Hematopoietic multipotent progenitor cell (in vitro differentiated cells): ENCODE data around the gene TNIP1. TPM values are rescaled to one million over a fixed set of nuclear protein-coding genes. Genes with fewer than 3 reads are reported as not detected.

Source experiments
- DNase-seq, 3 donors: peaks; one replicate each; pipeline ENCODE4 v3.0.0-alpha.2; 2011 to 2015; ENCODE audit warnings: low read depth in 2 of 3, low spot score in 2 of 3
- total RNA-seq: library from RNA; depleted of rRNA; stranded (reverse); fragments of >200 nt; gene quantifications from one replicate; pipeline ENCODE4 v1.2.3, GENCODE V29; 2012

TNIP1 gene
- total RNA-seq, 1 donor, result 123 TPM

DNA sequence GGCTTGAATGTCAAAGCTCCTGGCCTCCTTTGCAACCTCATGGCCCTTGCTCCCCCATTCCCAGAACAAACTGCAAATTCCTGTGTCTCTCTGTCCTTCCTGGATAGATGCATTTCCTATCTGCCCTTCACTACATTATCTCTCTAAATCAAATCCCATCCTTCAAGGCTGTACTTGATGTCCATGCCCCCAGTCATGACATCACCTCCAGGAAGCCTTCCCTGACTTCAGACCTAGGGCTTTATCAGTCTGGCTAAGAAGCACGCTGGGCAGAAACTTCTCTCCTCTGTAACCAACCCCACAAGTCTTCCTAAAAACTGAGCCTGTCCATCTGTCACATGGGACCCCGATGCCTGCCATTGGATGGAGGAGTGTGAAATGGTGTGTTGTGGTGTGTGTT, 25.7 kb upstream of the TNIP1 start:
- DNase-seq, result no peak

DNA sequence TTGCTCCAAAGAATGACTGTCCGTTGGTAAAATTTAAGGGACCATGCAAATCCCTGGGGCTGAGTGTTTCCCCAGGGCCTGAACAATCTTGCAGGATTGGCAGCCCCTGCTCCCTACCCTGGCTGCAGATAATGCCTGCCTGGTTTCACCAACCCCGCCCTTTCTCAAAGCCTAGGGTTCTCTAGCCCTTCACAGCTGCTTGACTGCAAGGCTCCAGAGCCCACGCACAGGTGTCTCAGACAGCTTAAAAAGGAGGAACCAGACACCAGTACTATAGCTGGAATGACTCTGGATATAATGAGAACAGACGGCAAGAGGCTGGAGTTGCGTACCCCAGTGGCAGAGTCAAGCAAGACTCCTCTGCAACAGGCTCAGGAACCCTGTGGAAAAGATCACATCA, 25.2 kb upstream of the TNIP1 start:
- DNase-seq, result no peak

- no peak for DNase-seq
These were observed 24.7 kb upstream of the TNIP1 start for GRCh38 chr5:151105561-151105960.

GRCh38 chr5:151104795-151105194, 24.0 kb upstream of the TNIP1 start:
- no peak for DNase-seq

- DNase-seq, result no peak
These were observed 20.9 kb upstream of the TNIP1 start for GRCh38 chr5:151101746-151102145.

DNA sequence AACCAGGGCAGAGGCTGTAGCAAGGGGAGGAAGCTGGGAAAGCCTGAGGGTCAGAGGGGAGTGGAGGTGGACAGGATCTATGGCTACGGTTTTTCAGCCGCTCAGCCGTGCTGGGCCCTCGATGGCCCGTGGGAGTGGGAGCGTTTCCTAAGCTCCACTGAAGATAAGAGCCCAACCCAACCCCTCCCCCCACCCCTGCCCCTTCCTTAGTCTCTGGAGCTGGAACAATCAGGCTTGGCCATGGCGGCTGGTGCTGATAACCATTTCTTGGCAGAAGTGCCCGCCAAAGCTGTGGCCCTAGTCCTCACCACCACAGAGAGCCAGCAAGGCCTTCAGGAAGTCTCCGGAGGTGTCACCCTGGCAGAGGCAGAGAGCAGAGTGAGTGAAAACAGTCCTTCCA, 20.3 kb upstream of the TNIP1 start:
- DNase-seq, result no peak

DNA sequence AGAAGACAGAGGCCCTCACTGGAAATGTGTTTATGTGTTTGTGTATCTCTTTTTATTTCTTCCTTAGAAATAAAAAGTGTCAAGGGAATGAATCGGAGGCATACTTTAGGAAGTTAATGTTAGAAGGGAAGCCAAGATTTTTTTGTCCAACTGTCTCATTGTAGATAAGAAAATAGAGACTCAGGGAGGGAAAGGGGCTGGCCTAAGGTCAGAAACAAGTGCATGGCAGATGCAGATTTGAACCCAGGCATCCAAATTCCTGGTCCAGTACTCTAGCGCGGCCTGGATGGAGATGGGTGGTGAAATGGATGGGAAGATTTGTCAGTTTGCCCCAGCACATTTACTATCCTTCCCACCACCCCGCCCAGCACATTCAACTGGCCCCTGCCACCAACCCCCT, 19.8 kb upstream of the TNIP1 start:
- no peak for DNase-seq

GRCh38 chr5:151098768-151099121, 17.9 kb upstream of the TNIP1 start:
- no peak for DNase-seq

DNA sequence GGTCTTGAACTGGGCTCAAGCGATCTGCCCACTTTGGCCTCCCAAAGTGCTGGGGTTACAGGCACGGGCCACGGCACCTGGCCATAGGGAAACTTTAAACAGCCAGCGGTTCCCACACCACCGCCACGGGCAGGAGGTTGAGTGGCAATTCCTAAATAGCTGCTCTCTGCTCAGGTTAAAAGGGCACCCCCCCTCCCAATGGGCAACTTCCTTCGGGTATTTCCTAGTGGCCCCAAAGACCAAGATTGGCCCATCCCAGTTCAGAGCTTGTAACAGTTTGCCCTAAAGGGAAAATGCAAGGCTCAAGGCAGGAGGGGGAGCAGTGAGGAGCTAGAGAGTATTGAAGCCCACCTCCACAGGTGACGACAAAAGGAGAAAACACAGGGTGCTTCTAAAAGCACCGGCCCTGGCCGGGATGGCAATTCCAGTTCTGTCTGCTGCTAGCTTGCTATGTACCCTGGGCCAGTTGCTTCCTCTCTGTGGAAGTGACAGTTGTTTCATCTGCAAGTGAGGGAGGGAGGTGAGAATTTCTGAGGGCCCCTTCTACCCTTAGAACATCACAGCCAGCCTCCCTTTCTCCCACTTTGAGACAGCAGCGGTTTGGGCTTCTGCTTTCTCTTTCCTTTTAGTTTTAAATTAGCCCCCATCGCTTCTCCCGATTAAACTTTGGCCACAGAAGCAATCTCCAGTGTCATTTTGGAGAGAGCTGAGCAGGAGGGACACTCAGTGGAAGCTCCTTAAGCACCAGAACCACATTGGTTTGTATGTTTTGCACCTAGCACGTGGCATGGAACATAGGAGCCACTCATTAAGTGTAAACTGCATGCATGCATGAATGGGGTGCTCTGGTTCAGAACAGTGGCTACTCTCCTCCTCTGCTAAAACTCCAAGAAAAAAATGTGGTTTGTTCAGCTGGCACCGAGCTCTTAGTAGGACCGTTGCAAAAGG, 17.3 kb upstream of the TNIP1 start:
- DNase-seq, result peak in 1 of 3 donors; percentile 45

DNA sequence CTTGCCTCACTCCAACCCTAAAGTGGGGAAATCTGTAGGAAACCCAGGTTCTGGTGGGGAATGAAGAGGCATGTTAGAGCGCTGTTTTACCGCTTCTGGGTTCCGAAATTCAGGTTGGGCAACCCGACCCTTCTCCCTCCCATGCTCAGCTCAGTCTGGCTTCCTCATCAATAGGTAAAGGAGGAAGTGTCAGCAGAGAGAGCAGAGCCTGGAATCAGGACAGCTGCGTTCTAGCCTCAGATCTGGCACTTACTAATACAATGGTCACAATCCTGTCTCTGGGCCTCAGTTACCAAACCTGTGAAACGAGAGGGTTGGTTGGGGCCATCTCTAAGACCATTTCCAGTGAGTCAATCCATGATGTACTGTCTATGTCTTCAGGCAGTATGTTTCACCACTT, 16.2 kb upstream of the TNIP1 start:
- no peak for DNase-seq

DNA sequence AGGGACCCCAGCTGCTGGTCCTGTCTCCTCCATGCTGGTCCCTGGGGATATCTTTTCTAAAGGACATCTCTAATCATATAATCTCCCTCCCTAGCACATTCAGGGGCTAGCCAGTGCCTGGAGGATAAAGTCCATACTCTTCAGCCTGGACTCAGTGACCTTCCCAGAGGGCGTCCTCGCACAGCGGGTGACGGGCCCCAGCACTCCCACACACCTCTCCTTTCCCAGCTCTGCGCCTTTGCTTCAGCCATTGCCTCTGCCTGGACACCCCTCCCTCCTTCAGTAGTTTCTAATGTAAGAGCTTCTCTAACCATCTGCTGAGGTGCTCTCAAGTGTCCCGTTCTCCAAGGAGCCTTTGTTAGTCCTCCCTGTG, 15.2 kb upstream of the TNIP1 start:
- DNase-seq, result no peak

DNA sequence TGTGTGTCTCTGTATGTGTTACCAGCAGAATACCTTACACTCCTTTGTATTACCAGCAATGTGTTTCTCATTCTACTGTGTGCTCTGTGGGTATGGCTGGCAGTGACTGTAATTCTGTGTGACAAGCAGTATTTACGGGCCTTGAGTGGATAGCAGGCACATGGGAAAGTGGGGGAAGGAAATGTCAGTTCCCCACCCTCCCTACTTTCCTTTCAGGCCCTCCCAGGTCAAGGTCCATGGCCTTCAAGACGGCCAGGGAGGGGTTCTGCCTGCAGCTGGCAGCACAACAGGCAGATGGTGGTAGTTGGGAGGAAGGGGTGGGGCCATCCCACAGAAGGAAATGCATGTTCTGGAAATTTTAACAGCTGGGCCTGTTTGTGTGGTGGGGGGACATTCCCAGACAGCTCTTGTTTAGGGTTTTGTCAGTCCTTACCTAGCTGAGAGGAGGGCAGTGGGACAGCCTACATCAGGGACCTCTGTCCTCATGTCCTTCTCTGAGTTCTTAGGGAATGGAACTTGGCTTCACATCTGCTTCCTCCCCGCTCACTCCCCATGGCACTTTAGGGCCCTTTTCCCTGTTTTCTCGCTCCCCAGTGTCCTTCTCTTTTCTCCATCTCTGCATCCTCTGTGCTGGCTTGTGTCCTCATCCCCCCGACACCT, 14.6 kb upstream of the TNIP1 start:
- no peak for DNase-seq

- no peak for DNase-seq
These were observed 14.0 kb upstream of the TNIP1 start for GRCh38 chr5:151094852-151095245.

GRCh38 chr5:151094030-151094851, 13.4 kb upstream of the TNIP1 start:
- peak in 2 of 3 donors; percentile 70 to 76 for DNase-seq

DNA sequence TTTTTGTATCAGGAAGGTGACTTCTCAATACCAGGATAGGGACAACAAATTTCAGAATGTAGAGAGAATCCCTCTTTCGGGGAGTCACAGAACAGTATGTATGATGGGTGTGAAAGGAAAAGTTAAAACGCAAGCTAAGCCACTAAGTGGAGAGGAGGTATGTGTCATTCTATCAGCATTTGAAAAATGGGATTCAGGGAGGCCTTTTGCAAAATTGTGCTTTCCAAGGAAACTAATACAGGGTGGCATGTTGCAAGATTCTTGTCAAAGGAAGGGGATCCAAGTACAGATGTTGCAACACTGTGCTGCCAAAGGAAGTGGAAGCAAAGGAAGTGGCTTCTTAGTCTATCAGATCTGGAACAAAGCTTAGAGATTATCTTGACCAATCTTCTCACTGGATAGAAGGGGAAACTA, 12.6 kb upstream of the TNIP1 start:
- DNase-seq, result no peak

DNA sequence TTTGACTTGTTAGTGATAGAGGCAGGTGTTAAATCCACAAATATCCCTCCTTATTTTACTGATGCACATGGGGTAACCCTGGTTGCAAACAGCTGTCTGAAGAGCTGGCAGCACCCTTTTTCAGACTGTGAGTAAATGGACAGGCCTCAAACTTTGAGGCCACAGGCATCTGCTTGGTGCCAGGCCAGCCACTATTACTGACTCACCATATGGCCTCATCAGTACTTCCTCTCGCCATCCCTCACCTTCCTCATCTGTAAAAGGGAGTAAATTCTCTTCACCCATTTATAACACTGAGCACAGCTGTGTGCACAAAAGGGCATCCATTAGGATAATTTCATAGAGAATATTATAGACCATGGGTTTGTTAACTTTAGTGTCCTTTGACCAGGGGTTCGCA, 11.9 kb upstream of the TNIP1 start:
- peak in 2 of 3 donors; percentile 39 to 51 for DNase-seq

GRCh38 chr5:151089726-151090125, 8.9 kb upstream of the TNIP1 start:
- DNase-seq, result no peak

DNA sequence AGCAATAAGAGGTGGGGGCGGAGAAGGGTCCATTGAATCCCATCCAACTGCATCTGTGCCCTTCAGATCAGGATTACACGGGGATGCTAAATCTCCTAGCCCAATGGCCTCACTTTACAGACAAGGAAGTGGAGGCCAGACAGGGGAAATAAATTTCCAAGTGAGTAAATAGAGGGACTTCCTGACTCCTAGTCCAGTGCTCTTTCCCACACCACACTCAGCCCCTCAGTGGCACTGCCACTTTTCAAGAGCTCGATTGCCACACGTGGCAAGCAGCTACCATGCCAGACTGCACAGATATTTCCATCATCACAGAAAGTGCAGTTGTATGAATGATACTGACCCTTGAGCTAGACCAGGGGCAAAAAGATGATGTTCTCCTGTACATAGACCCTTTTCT, 8.2 kb upstream of the TNIP1 start:
- no peak for DNase-seq

- DNase-seq, result no peak
These were observed 6.7 kb upstream of the TNIP1 start for GRCh38 chr5:151087486-151087885.

DNA sequence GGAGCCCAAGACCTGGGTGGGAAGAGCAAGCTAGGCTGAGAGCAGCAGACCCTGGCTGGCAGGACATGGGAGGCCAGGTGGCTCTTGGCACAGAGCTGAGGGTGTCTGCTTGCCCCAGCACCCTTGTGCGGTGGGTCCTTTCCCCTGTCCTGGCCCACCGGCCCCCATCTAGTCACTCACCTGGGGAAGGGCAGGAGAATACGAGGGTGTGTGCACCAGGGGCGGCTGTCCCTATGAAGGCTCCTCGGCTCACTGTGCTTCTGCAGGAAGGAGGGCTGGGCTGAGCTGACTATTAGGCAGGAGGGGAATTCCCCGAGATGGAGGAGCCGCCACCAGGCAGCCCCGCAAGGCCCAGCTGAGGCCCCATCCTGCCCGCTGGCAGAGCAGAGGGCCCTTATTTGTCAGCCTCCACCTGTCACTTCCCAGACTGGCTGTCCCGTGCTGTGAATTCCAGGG, 6.1 kb upstream of the TNIP1 start:
- DNase-seq, result peak in 2 of 3 donors; percentile 63 to 66

DNA sequence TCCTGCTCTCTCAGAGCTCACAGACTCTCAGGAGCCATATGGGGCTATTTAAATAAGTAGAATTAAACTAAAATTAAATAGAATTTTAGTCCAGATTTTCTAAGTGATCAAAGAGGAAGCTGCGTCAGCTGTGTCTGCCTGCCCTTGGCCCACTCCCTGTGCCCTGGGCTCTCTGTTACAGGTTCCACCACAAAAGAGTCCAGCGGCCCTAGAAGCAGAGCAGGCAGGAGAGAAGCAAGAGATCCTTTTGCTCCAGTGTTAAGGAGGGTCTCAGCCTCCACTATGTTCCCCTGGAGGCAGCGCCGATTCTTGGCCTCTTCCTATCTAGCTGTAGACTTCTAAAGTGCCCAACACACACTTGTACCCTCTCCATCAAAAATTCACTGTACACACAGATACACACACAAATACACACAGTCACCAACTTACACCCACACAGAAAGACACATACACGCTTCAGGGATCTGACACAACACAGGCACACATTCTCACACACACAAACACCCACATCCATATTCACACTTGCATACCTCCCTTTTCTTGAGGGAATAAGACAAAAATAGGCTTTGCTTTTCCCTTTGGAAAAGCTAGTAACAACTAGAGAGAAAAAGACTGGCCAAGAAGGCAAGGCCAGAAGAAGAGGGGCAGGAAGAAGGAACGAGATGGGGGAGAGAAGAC, 5.5 kb upstream of the TNIP1 start:
- peak in 1 of 3 donors; percentile 49 for DNase-seq
